Tibial nerve (tissue), 4 donors: ENCODE results near the gene PABPN1.

Source experiments
- CTCF ChIP-seq, 5 experiments: fragments of 200-600 bp in 3 of 5; fragments of 450-650 bp in 2 of 5; sonication (generic) in 3 of 5; IDR thresholded peaks; one replicate each; pipeline ENCODE4 v1.5.1; 2016 to 2019; ENCODE audit warnings: antibody characterized with exemption in 5 of 5, mild to moderate bottlenecking in 3 of 5, moderate library complexity in 2 of 5
- EP300 ChIP-seq, 2 donors: sonication (generic); formaldehyde crosslinking; IDR thresholded peaks; one replicate each; pipeline ENCODE4 v1.6.1; 2017; ENCODE audit warnings: antibody characterized with exemption in 2 of 2, mild to moderate bottlenecking in 1 of 2

GRCh38 chr14:23310546-23310945, 10.7 kb upstream of the PABPN1 start:
- TF ChIP-seq EP300 (IDR thresholded peaks at IDR 0.05) (no peak), CTCF (IDR thresholded peaks at IDR 0.05) (no peak)
